PFSK-1 (cell line): ENCODE results near the gene FARS2.

Experiments
- FOXP2 ChIP-seq: optimal IDR thresholded peaks from 2 replicates; pipeline ENCODE3; 2011; ENCODE audit warnings: borderline replicate concordance, control low read depth, inconsistent platforms; ENCODE audit not compliant: insufficient read depth; ENCODE audit errors: extremely low read length, extremely low read depth
- POLR2AphosphoS5 ChIP-seq: IDR thresholded peaks from 2 replicates; pipeline ENCODE4 v1.6.1; 2012; ENCODE audit warnings: low read depth, mild to moderate bottlenecking, control low read depth, low read length, moderate library complexity
- SIN3A ChIP-seq: IDR thresholded peaks from 2 replicates; pipeline ENCODE4 v1.6.1; 2012; ENCODE audit warnings: mild to moderate bottlenecking, low read length, moderate library complexity, borderline replicate concordance; ENCODE audit not compliant: insufficient read depth
- TAF1 ChIP-seq: IDR thresholded peaks from 2 replicates; pipeline ENCODE4 v1.6.1; 2012; ENCODE audit warnings: low read length, control low read depth, borderline replicate concordance; ENCODE audit not compliant: insufficient read depth
- TF ChIP-seq, protein P1 (sequence below), 2 experiments: IDR thresholded peaks; 2 replicates each; pipeline versions ENCODE4 v1.6.1 to v1.8.0; 2011 to 2012; ENCODE audit warnings: low read depth in 2 of 2, low read length in 2 of 2, control low read depth in 1 of 2, inconsistent platforms in 1 of 2, mild to moderate bottlenecking in 1 of 2, moderate library complexity in 1 of 2; ENCODE audit not compliant: insufficient read depth in 1 of 2

FARS2 gene

DNA sequence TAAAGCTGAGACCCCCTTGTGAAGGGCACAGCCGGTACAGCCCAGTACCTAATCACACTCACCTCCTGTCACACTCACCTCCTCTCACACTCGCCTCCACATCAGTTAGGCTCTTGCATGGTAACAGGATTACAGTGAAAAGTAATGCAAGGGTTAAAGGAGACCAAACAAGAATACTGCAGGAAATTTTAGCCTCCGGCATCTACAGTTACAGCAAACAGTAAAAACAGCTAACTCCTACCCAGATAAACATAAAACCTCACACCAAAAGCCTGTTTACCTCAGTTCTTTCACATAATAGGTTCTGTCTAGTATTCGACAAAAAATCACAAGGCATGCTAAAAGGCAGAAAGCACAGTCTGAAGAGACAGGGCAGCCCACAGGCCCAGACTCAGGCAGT, 55.6 kb downstream of the FARS2 start:
- TF ChIP-seq POLR2AphosphoS5 = no peak
- TF ChIP-seq TAF1 = no peak
- TF ChIP-seq FOXP2 = no peak
- no peak for TF ChIP-seq SIN3A

GRCh38 chr6:5318617-5319272, 57.4 kb downstream of the FARS2 start:
- TF ChIP-seq SIN3A (no peak), FOXP2 (no peak), TAF1 (no peak), POLR2AphosphoS5 (no peak)
- TF ChIP-seq, protein P1, sequence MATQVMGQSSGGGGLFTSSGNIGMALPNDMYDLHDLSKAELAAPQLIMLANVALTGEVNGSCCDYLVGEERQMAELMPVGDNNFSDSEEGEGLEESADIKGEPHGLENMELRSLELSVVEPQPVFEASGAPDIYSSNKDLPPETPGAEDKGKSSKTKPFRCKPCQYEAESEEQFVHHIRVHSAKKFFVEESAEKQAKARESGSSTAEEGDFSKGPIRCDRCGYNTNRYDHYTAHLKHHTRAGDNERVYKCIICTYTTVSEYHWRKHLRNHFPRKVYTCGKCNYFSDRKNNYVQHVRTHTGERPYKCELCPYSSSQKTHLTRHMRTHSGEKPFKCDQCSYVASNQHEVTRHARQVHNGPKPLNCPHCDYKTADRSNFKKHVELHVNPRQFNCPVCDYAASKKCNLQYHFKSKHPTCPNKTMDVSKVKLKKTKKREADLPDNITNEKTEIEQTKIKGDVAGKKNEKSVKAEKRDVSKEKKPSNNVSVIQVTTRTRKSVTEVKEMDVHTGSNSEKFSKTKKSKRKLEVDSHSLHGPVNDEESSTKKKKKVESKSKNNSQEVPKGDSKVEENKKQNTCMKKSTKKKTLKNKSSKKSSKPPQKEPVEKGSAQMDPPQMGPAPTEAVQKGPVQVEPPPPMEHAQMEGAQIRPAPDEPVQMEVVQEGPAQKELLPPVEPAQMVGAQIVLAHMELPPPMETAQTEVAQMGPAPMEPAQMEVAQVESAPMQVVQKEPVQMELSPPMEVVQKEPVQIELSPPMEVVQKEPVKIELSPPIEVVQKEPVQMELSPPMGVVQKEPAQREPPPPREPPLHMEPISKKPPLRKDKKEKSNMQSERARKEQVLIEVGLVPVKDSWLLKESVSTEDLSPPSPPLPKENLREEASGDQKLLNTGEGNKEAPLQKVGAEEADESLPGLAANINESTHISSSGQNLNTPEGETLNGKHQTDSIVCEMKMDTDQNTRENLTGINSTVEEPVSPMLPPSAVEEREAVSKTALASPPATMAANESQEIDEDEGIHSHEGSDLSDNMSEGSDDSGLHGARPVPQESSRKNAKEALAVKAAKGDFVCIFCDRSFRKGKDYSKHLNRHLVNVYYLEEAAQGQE (IDR thresholded peaks at IDR 0.05; ENCODE audit: insufficient read depth in 1 of 2, low read depth in 2 of 2, low read length in 2 of 2) = no peak

DNA sequence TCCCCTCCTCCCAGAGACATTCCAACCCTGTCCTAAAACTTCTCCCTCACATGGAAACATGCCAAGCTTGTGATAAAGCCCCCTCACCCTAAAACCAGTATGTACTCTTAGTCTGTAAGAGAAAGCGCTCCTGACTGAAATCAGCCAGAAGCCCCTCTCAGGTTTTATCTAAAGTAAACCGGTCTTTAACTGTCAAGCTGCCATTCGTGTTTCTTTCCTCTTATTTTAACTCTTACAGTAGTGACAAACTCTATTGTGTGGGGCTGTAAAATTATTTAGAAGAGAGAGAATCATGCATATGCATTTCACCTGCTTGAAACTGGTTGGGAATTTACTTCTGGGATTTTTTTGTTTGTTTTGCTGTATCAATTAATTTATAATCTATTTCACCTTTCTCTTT, 62.7 kb downstream of the FARS2 start:
- no peak for TF ChIP-seq SIN3A
- TF ChIP-seq POLR2AphosphoS5 = no peak
- TF ChIP-seq, protein P1 (IDR thresholded peaks at IDR 0.05; ENCODE audit: insufficient read depth in 1 of 2, low read depth in 2 of 2, low read length in 2 of 2) = no peak
- no peak for TF ChIP-seq FOXP2
- no peak for TF ChIP-seq TAF1

GRCh38 chr6:5325173-5325572, 63.9 kb downstream of the FARS2 start:
- TF ChIP-seq SIN3A (no peak), POLR2AphosphoS5 (no peak), FOXP2 (no peak), TAF1 (no peak)
- TF ChIP-seq, protein P1 (IDR thresholded peaks at IDR 0.05; ENCODE audit: insufficient read depth in 1 of 2, low read depth in 2 of 2, low read length in 2 of 2) = no peak

DNA sequence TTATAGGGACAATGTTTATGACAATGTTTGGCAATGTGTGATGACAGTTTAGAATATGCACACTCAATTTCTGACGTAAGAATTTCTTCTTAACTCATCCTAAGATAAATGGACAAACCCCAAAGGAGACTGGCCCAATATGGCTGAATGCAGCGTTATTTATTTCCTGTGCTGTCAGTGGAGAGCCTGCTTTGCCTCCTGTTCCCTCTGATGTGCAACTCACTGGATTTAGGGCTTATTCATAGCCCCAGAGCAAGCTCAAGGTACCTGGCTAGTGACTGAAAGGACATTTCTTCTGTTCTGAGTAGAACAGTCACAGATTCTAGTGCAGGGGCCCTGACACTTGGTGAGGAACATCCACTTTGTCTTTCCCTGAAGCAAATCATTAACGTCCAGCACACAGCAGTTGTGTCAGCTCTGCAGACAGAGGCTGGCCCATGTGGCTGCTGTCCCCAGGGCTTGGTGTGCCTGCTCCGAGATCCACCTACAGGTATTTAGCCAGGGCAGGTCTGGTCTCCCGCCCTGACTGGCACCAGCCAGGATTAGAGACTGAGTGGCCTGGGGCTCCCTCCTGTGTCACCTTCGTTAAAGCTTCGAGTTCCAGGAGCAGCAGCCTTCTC, 64.8 kb downstream of the FARS2 start:
- TF ChIP-seq SIN3A (no peak), FOXP2 (no peak), POLR2AphosphoS5 (no peak), TAF1 (no peak)
- TF ChIP-seq, protein P1 (IDR thresholded peaks at IDR 0.05; ENCODE audit: insufficient read depth in 1 of 2, low read depth in 2 of 2, low read length in 2 of 2) = no peak
